ENCODE data around the gene HNF1B. TPM values are rescaled to one million over a fixed set of nuclear protein-coding genes. Genes with fewer than 3 reads are reported as not detected.

HNF1B gene
- total RNA-seq, 2 donors from 2014 or later, result 22.3 to 37.6 TPM

DNA sequence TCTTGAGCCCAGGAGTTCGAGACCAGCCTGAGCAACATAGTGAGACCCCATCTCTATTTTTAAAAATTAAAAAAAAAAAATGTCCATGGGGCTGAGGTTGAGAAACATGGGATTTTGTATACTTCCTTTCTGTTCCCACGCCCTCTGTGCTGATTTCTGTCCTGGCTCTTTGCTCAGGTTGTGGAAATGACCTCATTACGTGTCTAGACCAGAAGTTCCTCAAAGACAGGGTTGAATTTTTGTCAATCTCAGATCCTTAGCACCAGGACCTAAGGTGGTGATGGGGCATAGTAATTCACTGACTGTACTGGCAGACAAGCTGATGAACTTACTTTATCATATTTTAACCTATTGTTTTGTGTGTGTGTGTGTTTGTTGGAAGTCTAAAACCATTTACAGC lies 11.2 kb upstream of the HNF1B start:
- DNase-seq, result no peak
- intact Hi-C loops (cut with DNase I), result loop anchor here (10.0 kb wide), 1 partner anchor 51 kb away; no protein-coding TSS in a partner anchor
- no peaks in the 10 kb centered on the region for H3K27me3 ChIP-seq
- no peak for ATAC-seq
- H3K9me3 ChIP-seq, result no peaks in the 10 kb centered on the region
- no peak for TF ChIP-seq POLR2A (IDR thresholded peaks at IDR 0.05)
- TF ChIP-seq, protein P1, sequence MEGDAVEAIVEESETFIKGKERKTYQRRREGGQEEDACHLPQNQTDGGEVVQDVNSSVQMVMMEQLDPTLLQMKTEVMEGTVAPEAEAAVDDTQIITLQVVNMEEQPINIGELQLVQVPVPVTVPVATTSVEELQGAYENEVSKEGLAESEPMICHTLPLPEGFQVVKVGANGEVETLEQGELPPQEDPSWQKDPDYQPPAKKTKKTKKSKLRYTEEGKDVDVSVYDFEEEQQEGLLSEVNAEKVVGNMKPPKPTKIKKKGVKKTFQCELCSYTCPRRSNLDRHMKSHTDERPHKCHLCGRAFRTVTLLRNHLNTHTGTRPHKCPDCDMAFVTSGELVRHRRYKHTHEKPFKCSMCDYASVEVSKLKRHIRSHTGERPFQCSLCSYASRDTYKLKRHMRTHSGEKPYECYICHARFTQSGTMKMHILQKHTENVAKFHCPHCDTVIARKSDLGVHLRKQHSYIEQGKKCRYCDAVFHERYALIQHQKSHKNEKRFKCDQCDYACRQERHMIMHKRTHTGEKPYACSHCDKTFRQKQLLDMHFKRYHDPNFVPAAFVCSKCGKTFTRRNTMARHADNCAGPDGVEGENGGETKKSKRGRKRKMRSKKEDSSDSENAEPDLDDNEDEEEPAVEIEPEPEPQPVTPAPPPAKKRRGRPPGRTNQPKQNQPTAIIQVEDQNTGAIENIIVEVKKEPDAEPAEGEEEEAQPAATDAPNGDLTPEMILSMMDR (IDR thresholded peaks at IDR 0.05), result no peak
- H3K36me3 ChIP-seq (replicated peaks in 1 of 2; ENCODE audit: insufficient read depth in 1 of 2, low read depth in 2 of 2), result no peaks in the 10 kb centered on the region
- no peak overlapping the region for H3K4me3 ChIP-seq
- peaks cover 23% of the 10 kb centered on the region for H3K4me1 ChIP-seq
- WGBS, 2 donors, result 83 to 91% methylated on average over 3 of the region's 3 CpGs
- H3K27ac ChIP-seq, result no peak overlapping the region

DNA sequence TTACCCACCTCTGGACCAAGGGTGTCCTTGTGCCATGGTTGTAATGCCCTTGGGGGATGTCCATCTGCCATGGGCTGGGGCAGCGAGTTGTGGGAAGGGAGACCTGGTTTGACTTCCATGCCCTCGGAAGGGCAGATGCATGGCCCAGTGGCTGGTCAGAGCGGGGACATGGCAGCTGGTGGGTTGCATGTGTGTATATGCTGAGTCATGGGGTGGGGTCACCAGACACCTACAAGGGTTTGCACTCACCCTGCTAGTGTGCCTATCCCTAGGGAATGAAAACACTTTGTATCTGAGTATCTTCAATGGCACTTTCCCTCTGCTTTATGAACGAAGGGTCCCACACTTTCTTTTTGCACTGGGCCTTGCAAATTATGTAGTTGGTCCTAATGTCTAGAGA lies 10.6 kb upstream of the HNF1B start:
- Histone ChIP-seq H3K36me3 (replicated peaks in 1 of 2; ENCODE audit: insufficient read depth in 1 of 2, low read depth in 2 of 2) (no peaks in the 10 kb centered on the region), H3K9me3 (no peaks in the 10 kb centered on the region), H3K27me3 (no peaks in the 10 kb centered on the region), H3K27ac (no peak overlapping the region), H3K4me3 (no peak overlapping the region), H3K4me1 (peaks cover 29% of the 10 kb centered on the region)
- no peak for ATAC-seq
- TF ChIP-seq POLR2A (IDR thresholded peaks at IDR 0.05), result no peak
- TF ChIP-seq, protein P1 (IDR thresholded peaks at IDR 0.05), result no peak
- no peak for DNase-seq
- 97 to 100% methylated on average over 4 of the region's 4 CpGs for WGBS, 2 donors
- intact Hi-C loops (cut with DNase I), result loop anchor here (10.0 kb wide), 1 partner anchor 51 kb away; no protein-coding TSS in a partner anchor

DNA sequence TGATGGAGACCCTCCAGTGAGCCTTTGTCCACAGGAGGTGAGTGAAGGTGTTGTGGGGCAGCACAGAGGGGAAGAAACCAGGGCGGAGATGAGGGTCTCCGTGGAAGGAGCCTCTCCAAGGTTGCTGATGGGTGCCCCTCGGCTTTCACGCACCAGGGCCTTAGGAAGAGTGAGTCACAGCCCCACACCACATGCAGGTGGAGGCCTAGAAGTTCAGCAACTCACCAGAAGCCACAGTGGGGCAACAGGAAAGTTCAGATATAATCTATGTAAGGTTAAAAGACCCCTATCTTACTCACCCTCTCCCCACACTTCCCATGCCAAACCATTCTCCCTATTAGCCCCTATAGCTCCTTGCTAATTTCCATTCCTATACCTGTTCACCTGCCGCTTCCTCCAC lies 9.5 kb upstream of the HNF1B start:
- peaks cover 36% of the 10 kb centered on the region for H3K4me1 ChIP-seq
- H3K27me3 ChIP-seq, result no peaks in the 10 kb centered on the region
- H3K9me3 ChIP-seq, result no peaks in the 10 kb centered on the region
- TF ChIP-seq, protein P1 (IDR thresholded peaks at IDR 0.05), result no peak
- no peak for TF ChIP-seq POLR2A (IDR thresholded peaks at IDR 0.05)
- H3K36me3 ChIP-seq (replicated peaks in 1 of 2; ENCODE audit: insufficient read depth in 1 of 2, low read depth in 2 of 2), result no peaks in the 10 kb centered on the region
- DNase-seq, result no peak
- WGBS, 2 donors, result 92 to 96% methylated on average over 5 of the region's 5 CpGs
- no peak overlapping the region for H3K27ac ChIP-seq
- H3K4me3 ChIP-seq, result no peak overlapping the region
- ATAC-seq, result no peak
- intact Hi-C loops (cut with DNase I), result loop anchor here (10.0 kb wide), 1 partner anchor 50 kb away; no protein-coding TSS in a partner anchor

DNA sequence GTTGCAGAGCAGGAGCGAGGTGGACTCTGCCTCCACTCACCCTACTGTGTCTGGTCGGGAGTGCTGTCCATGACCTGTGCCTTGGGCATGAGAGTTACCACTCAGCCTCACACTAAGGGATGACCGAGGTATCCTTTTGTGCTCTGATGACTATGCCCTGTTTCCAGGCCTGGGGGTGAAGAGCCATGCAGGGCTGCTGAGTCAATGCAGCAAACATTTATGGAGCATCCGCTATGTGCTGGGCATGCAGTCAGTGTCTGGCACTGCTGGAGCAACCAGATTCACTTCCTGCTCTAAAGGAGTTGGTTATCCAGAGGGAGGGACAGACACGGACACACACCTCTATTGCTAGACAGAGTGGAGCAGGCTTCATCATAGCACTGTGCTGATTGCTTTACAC lies 7.6 kb upstream of the HNF1B start:
- DNase-seq, result peak in 1 of 4 donors; percentile 26
- Histone ChIP-seq H3K27me3 (no peaks in the 10 kb centered on the region), H3K4me1 (peaks cover 50% of the 10 kb centered on the region), H3K4me3 (no peak overlapping the region), H3K27ac (peak overlapping the region in 2 of 4 donors; percentile 16 to 20), H3K36me3 (replicated peaks in 1 of 2; ENCODE audit: insufficient read depth in 1 of 2, low read depth in 2 of 2) (no peaks in the 10 kb centered on the region), H3K9me3 (no peaks in the 10 kb centered on the region)
- 68 to 74% methylated on average over 4 to 5 of the region's 5 CpGs for WGBS, 2 donors
- ATAC-seq, result no peak
- TF ChIP-seq POLR2A (IDR thresholded peaks at IDR 0.05), result no peak
- TF ChIP-seq, protein P1 (IDR thresholded peaks at IDR 0.05), result no peak
- intact Hi-C loops (cut with DNase I), result loop anchor here (10.0 kb wide), 1 partner anchor 48 kb away; no protein-coding TSS in a partner anchor
